Measurements from ENCODE around the gene PITX1. TPM values are rescaled to one million over a fixed set of nuclear protein-coding genes. Genes with fewer than 3 reads are reported as not detected.

PITX1 gene
- total RNA-seq, 4 donors from 2014 or later, result 0.97 to 1.2 TPM; not detected in 2

GRCh38 chr5:135031813-135032694, 2.0 kb downstream of the PITX1 start:
- intact Hi-C loops (cut with DNase I; ENCODE audit: low total_unique reads), result no loop called here
- H3K4me1 ChIP-seq, result peaks cover 0 to 17% of the 10 kb centered on the region in 2 donors

GRCh38 chr5:135030956-135031812, 2.8 kb downstream of the PITX1 start:
- no peak overlapping the region for H3K4me3 ChIP-seq
- no peaks in the 10 kb centered on the region for H3K9me3 ChIP-seq
- H3K36me3 ChIP-seq, result no peaks in the 10 kb centered on the region
- intact Hi-C loops (cut with DNase I; ENCODE audit: low total_unique reads), result no loop called here
- H3K4me1 ChIP-seq, result peaks cover 0 to 17% of the 10 kb centered on the region in 2 donors
- peaks cover 26 to 61% of the 10 kb centered on the region in 2 donors for H3K27me3 ChIP-seq
- DNase-seq, result no peak
- TF ChIP-seq POLR2A (IDR thresholded peaks at IDR 0.05) (no peak), CTCF (IDR thresholded peaks at IDR 0.05) (no peak)
- H3K27ac ChIP-seq, result no peak overlapping the region

More at GRCh38 chr5:135031813-135032694, 2.0 kb downstream of the PITX1 start:
- no peak for DNase-seq
- Histone ChIP-seq H3K9me3 (no peaks in the 10 kb centered on the region), H3K27ac (no peak overlapping the region), H3K4me3 (no peak overlapping the region), H3K36me3 (no peaks in the 10 kb centered on the region), H3K27me3 (peaks cover 27 to 68% of the 10 kb centered on the region in 2 donors)
- TF ChIP-seq CTCF (IDR thresholded peaks at IDR 0.05) (no peak), POLR2A (IDR thresholded peaks at IDR 0.05) (no peak)

- Histone ChIP-seq H3K27ac (no peak overlapping the region), H3K27me3 (peaks cover 26 to 61% of the 10 kb centered on the region in 2 donors), H3K4me1 (peaks cover 0 to 17% of the 10 kb centered on the region in 2 donors), H3K36me3 (no peaks in the 10 kb centered on the region), H3K4me3 (no peak overlapping the region), H3K9me3 (no peaks in the 10 kb centered on the region)
- intact Hi-C loops (cut with DNase I; ENCODE audit: low total_unique reads), result no loop called here
- no peak for DNase-seq
- no peak for TF ChIP-seq CTCF (IDR thresholded peaks at IDR 0.05)
- no peak for TF ChIP-seq POLR2A (IDR thresholded peaks at IDR 0.05)
Observed at GRCh38 chr5:135030123-135030955, 3.7 kb downstream of the PITX1 start.

- no peak overlapping the region for H3K4me3 ChIP-seq
- no peaks in the 10 kb centered on the region for H3K9me3 ChIP-seq
- TF ChIP-seq POLR2A (IDR thresholded peaks at IDR 0.05) (no peak), CTCF (IDR thresholded peaks at IDR 0.05) (no peak)
- no peak for DNase-seq
- H3K4me1 ChIP-seq, result peaks cover 0 to 17% of the 10 kb centered on the region in 2 donors
- no peak overlapping the region for H3K27ac ChIP-seq
- peaks cover 26 to 61% of the 10 kb centered on the region in 2 donors for H3K27me3 ChIP-seq
- intact Hi-C loops (cut with DNase I; ENCODE audit: low total_unique reads), result no loop called here
- H3K36me3 ChIP-seq, result no peaks in the 10 kb centered on the region
Observed at GRCh38 chr5:135029477-135030122, 4.4 kb downstream of the PITX1 start.
